Measurements from ENCODE around the gene SH3BP4.
A peak's percentile ranks its signal among the peaks of the same experiment; 100 is the strongest.
"Not testable (repeated sequence)": the region's sequence is repeated elsewhere in the genome, so short reads cannot be mapped to it uniquely, and the experiment has no call there.

The SH3BP4 gene

GRCh38 chr2:235043762-235044500, 92.1 kb downstream of the SH3BP4 start:
- DNase-seq = no peak

- no peak for DNase-seq
Measured at GRCh38 chr2:235044501-235045271, 92.9 kb downstream of the SH3BP4 start.

- peak; percentile 19 for DNase-seq
Measured at GRCh38 chr2:235045336-235045972, 93.6 kb downstream of the SH3BP4 start.

- DNase-seq = no peak
Measured at GRCh38 chr2:235045973-235046343, 94.1 kb downstream of the SH3BP4 start.

- no peak for DNase-seq
Measured at GRCh38 chr2:235046589-235046988, 94.8 kb downstream of the SH3BP4 start.

GRCh38 chr2:235047171-235048160, 95.6 kb downstream of the SH3BP4 start:
- DNase-seq = no peak

GRCh38 chr2:235048549-235048948, 96.7 kb downstream of the SH3BP4 start:
- no peak for DNase-seq

GRCh38 chr2:235049069-235049468, 97.3 kb downstream of the SH3BP4 start:
- DNase-seq = no peak

GRCh38 chr2:235049719-235050118, 97.9 kb downstream of the SH3BP4 start:
- no peak for DNase-seq

GRCh38 chr2:235050980-235051351, 99.1 kb downstream of the SH3BP4 start:
- peak; percentile 3 for DNase-seq

GRCh38 chr2:235051436-235052260, 99.8 kb downstream of the SH3BP4 start:
- no peak for DNase-seq

GRCh38 chr2:235052514-235053354, 100.9 kb downstream of the SH3BP4 start:
- no peak for DNase-seq

- DNase-seq = no peak
Measured at GRCh38 chr2:235053651-235054050, 101.8 kb downstream of the SH3BP4 start.

- DNase-seq = no peak
Measured at GRCh38 chr2:235054475-235054874, 102.7 kb downstream of the SH3BP4 start.

GRCh38 chr2:235054919-235055318, 103.1 kb downstream of the SH3BP4 start:
- DNase-seq = no peak

- DNase-seq = no peak
Measured at GRCh38 chr2:235055891-235056516, 104.2 kb downstream of the SH3BP4 start.

- no peak for DNase-seq
Measured at GRCh38 chr2:235056768-235057167, 105.0 kb downstream of the SH3BP4 start.

- DNase-seq = not testable (repeated sequence)
Measured at GRCh38 chr2:235057616-235058015, 105.8 kb downstream of the SH3BP4 start.

- no peak for DNase-seq
Measured at GRCh38 chr2:235059161-235059560, 107.3 kb downstream of the SH3BP4 start.

- no peak for DNase-seq
Measured at GRCh38 chr2:235061656-235062055, 109.8 kb downstream of the SH3BP4 start.
